ENCODE data around the gene OCLN. TPM values are rescaled to one million over a fixed set of nuclear protein-coding genes. Genes with fewer than 3 reads are reported as not detected.

The OCLN gene
- total RNA-seq, 1 experiment from 2014 or later = 56.7 TPM

DNA sequence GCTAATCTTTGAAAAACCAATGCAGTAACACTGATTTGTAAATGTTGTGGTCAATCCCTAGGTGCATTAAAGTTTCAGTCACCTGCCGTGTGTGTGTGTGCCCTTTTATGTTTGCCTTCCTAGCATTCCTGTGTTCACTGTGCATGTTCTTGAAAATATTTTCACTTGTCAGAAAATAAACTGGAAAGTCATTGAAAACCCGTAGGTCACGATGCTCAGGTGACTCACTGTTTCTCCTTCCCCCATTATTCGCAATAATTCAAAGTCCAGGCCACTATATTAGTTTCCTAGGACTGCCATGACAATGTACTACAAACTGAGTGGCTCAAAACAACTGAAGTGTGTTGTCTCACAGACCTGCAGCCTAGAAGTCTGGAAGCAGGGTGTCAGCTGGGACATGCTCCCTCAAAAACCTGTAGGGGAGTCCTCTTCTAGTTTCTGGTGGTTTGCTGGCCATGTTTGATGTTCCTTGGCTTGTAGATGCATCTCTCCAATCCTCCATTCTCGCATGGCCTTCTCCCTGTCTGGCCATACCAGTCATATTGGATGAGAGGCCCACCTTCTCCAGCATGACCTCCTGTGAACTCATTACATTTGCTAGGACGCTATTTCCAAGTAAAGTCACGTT is 48.3 kb upstream of the OCLN start:
- Histone ChIP-seq H3K36me3 (ENCODE audit: control insufficient read depth in 1 of 2, insufficient read depth in 2 of 2, low read length in 2 of 2) (peaks cover 2 to 4% of the 10 kb centered on the region in 2 experiments; a peak in 1 of 4 replicates), H3K9ac (ENCODE audit: low read length) (no peak overlapping the region), H3K4me1 (ENCODE audit: control insufficient read depth in 1 of 2, insufficient read depth in 2 of 2, low read length in 2 of 2) (0 out of 4 replicates have a peak, but pooled peaks cover 0 to 6% of the 10 kb centered on the region in 2 experiments), H3K27ac (ENCODE audit: low read depth, low read length) (no peak overlapping the region), H2AFZ (ENCODE audit: low read depth, low read length, poor library complexity, severe bottlenecking) (no peak overlapping the region), H3K79me2 (ENCODE audit: insufficient read depth, low read length) (no peaks in the 10 kb centered on the region), H3K9me3 (ENCODE audit: control insufficient read depth in 1 of 2, insufficient read depth in 1 of 2, low read depth in 1 of 2, low read length in 2 of 2) (no peaks in the 10 kb centered on the region), H4K20me1 (ENCODE audit: insufficient read depth) (no peaks in the 10 kb centered on the region), H3K9me2 (ENCODE audit: insufficient read depth) (no peaks in the 10 kb centered on the region), H3K27me3 (ENCODE audit: insufficient read depth, low read length) (no peaks in the 10 kb centered on the region), H3K4me3 (replicated peaks in 1 of 2; ENCODE audit: low read depth in 1 of 2, low read length in 2 of 2) (no peak overlapping the region), H3K4me2 (ENCODE audit: low read length) (no peak overlapping the region)
- TF ChIP-seq YY1 (IDR thresholded peaks at IDR 0.05; ENCODE audit: extremely low read depth, insufficient replicate concordance, low read depth, low read length) = no peak
- ATAC-seq = no peak
- no peak for DNase-seq (ENCODE audit: low read depth, low spot score)
- no TSS peak for BruUV-seq (replicated peaks)
- intact Hi-C loops (cut with micrococcal nuclease) = no loop called here
- POLR2A ChIA-PET = interaction anchor here (0.6 kb wide), 1 partner anchor 43 kb away, joined by 7 read pairs; no protein-coding TSS in a partner anchor
- CTCF ChIA-PET = no interaction called here
- RAD21 ChIA-PET (ENCODE audit: low non-redundant PET in 1 of 2, low total read pairs in 2 of 2, uncharacterized antibody in 2 of 2, unreplicated experiment in 2 of 2) = no interaction called here

DNA sequence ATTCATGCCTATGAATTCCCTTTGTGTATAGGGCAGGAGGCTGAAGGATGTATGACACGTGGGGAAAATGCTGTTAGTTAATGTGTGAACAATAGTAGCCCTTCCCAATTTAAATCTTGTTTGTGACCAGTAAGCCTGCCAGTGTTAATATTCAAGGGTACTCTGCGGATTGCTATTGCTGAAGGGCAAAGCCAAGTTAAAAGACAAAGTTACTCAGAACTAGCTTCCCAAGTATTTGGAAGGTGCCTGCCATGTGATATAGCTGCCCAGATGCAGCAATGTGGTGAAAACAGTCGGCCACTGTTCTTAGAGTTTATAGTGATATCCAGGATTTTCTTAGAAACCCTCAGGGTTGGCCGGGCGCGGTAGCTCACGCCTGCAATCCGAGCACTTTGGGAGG is 43.1 kb upstream of the OCLN start:
- BruUV-seq (replicated peaks) = no TSS peak
- POLR2A ChIA-PET = no interaction called here
- Histone ChIP-seq H3K9me3 (ENCODE audit: control insufficient read depth in 1 of 2, insufficient read depth in 1 of 2, low read depth in 1 of 2, low read length in 2 of 2) (no peaks in the 10 kb centered on the region), H3K9ac (ENCODE audit: low read length) (no peak overlapping the region), H2AFZ (ENCODE audit: low read depth, low read length, poor library complexity, severe bottlenecking) (no peak overlapping the region), H3K27me3 (ENCODE audit: insufficient read depth, low read length) (no peaks in the 10 kb centered on the region), H3K27ac (ENCODE audit: low read depth, low read length) (no peak overlapping the region), H3K36me3 (ENCODE audit: control insufficient read depth in 1 of 2, insufficient read depth in 2 of 2, low read length in 2 of 2) (0 out of 4 replicates have a peak, but pooled peaks cover 0 to under 1% of the 10 kb centered on the region in 2 experiments), H3K4me2 (ENCODE audit: low read length) (no peak overlapping the region), H4K20me1 (ENCODE audit: insufficient read depth) (no peaks in the 10 kb centered on the region), H3K4me3 (replicated peaks in 1 of 2; ENCODE audit: low read depth in 1 of 2, low read length in 2 of 2) (no peak overlapping the region), H3K4me1 (ENCODE audit: control insufficient read depth in 1 of 2, insufficient read depth in 2 of 2, low read length in 2 of 2) (peaks cover 0 to 8% of the 10 kb centered on the region in 2 experiments; a peak in 2 of 4 replicates), H3K79me2 (ENCODE audit: insufficient read depth, low read length) (no peaks in the 10 kb centered on the region), H3K9me2 (ENCODE audit: insufficient read depth) (no peaks in the 10 kb centered on the region)
- DNase-seq (ENCODE audit: low read depth, low spot score) (no peak), ATAC-seq (no peak)
- intact Hi-C loops (cut with micrococcal nuclease) = no loop called here
- CTCF ChIA-PET = no interaction called here
- RAD21 ChIA-PET (ENCODE audit: low non-redundant PET in 1 of 2, low total read pairs in 2 of 2, uncharacterized antibody in 2 of 2, unreplicated experiment in 2 of 2) = no interaction called here
- TF ChIP-seq CBX3 (IDR thresholded peaks at IDR 0.05; ENCODE audit: low read depth) = no peak
- no peak for TF ChIP-seq YY1 (IDR thresholded peaks at IDR 0.05; ENCODE audit: extremely low read depth, insufficient replicate concordance, low read depth, low read length)
